Measurements from ENCODE around the gene CSNK2A1. TPM values are rescaled to one million over a fixed set of nuclear protein-coding genes. Genes with fewer than 3 reads are reported as not detected.

Gene CSNK2A1
- total and polyA plus RNA-seq, 2 of the 8 experiments (the other 6 are each of a cell fraction or from before 2014, with no cell fraction given) = 117 to 260 TPM

- H3K18ac ChIP-seq (ENCODE audit: extremely low read depth, low read length) = no peak overlapping the region
- H4K91ac ChIP-seq (replicated peaks; ENCODE audit: insufficient read length, low read length) = no peak overlapping the region
- DNase-seq (ENCODE audit: low read depth in 1 of 2, low spot score in 2 of 2) (no peak), FAIRE-seq (no peak)
- H3K27ac ChIP-seq (ENCODE audit: low read depth, low read length) = no peak overlapping the region
- H3K79me2 ChIP-seq (ENCODE audit: control insufficient read depth in 1 of 2, insufficient read depth in 2 of 2, low read length in 2 of 2) = no peaks in the 10 kb centered on the region
- H3K56ac ChIP-seq (replicated peaks; ENCODE audit: insufficient read length, low read depth, low read length) = no peak overlapping the region
- H3K9me3 ChIP-seq (ENCODE audit: insufficient read depth in 2 of 2, low read depth in 1 of 2, low read length in 1 of 2) = no peaks in the 10 kb centered on the region
- H4K8ac ChIP-seq (ENCODE audit: extremely low read depth, insufficient read depth, low read length) = no peak overlapping the region
- H2BK12ac ChIP-seq (ENCODE audit: low read depth, low read length) = no peak overlapping the region
- no peak overlapping the region for H3K4ac ChIP-seq (replicated peaks; ENCODE audit: insufficient read length, low read depth, low read length)
- no peak overlapping the region for H2BK15ac ChIP-seq (ENCODE audit: low read length)
- POLR2A ChIA-PET (ENCODE audit: partially characterized antibody) = no interaction called here
- H3K23ac ChIP-seq (ENCODE audit: insufficient read length) = no peak overlapping the region
- 87% methylated on average over 3 of the region's 3 CpGs; no CpG with 5 or more reads in 1 of the 2 experiments for WGBS, 2 experiments (ENCODE audit: extremely low coverage in 1 of 2, insufficient coverage in 1 of 2, insufficient read length in 1 of 2, insufficient replicate concordance in 2 of 2, low coverage in 1 of 2, low lambda C conversion rate in 2 of 2, missing lambda C conversion rate in 1 of 2)
- H2AFZ ChIP-seq (ENCODE audit: low read length) = no peak overlapping the region
- H3K4me2 ChIP-seq (ENCODE audit: insufficient read depth in 1 of 2, low read depth in 2 of 2, low read length in 2 of 2) = no peak overlapping the region
- no peak overlapping the region for H4K5ac ChIP-seq (ENCODE audit: insufficient read length, low read depth, low read length)
- no peaks in the 10 kb centered on the region for H3K23me2 ChIP-seq (ENCODE audit: low read depth, low read length)
- no peaks in the 10 kb centered on the region for H3K36me3 ChIP-seq (ENCODE audit: control insufficient read depth in 2 of 4, insufficient read depth in 4 of 4, low read length in 3 of 4)
- H3K27me3 ChIP-seq (replicated peaks in 1 of 4; ENCODE audit: control insufficient read depth in 3 of 4, extremely low read depth in 1 of 4, insufficient read depth in 3 of 4, low read length in 3 of 4) = no peaks in the 10 kb centered on the region
- H2BK5ac ChIP-seq (ENCODE audit: low read depth, low read length) = no peak overlapping the region
- no peak overlapping the region for H3K14ac ChIP-seq (ENCODE audit: insufficient read length)
- no peaks in the 10 kb centered on the region for H4K20me1 ChIP-seq (replicated peaks in 1 of 2; ENCODE audit: control insufficient read depth in 1 of 2, insufficient read depth in 2 of 2, low read length in 2 of 2)
- H2BK20ac ChIP-seq (ENCODE audit: low read length) = no peak overlapping the region
- H2AK5ac ChIP-seq (ENCODE audit: low read depth, low read length) = no peak overlapping the region
- no peak overlapping the region for H3K4me3 ChIP-seq (ENCODE audit: extremely low read depth in 1 of 4, insufficient read depth in 2 of 4, low read depth in 3 of 4, low read length in 4 of 4)
- no peak overlapping the region for H3K9ac ChIP-seq (replicated peaks in 1 of 4; ENCODE audit: extremely low read depth in 1 of 4, low read depth in 3 of 4, low read length in 3 of 4)
- H2BK120ac ChIP-seq (replicated peaks; ENCODE audit: low read depth, low read length) = no peak overlapping the region
- 0 out of 7 replicates have a peak, but pooled peaks cover 0 to 4% (median 0%) of the 10 kb centered on the region in 4 experiments for H3K4me1 ChIP-seq (replicated peaks in 1 of 4; ENCODE audit: control insufficient read depth in 3 of 4, insufficient read depth in 4 of 4, low read length in 3 of 4)
- H3K79me1 ChIP-seq (ENCODE audit: low read depth, low read length) = no peaks in the 10 kb centered on the region
- CTCF ChIA-PET (ENCODE audit: partially characterized antibody) = interaction anchor here (1.3 to 1.4 kb wide), 2 partner anchors 11 to 12 kb away, joined by 3 to 4 read pairs; no protein-coding TSS in a partner anchor
- TF ChIP-seq KDM5A (IDR thresholded peaks at IDR 0.05; ENCODE audit: low read length) (no peak), EP300 (IDR thresholded peaks at IDR 0.05; ENCODE audit: borderline replicate concordance in 1 of 2, low read depth in 2 of 2, low read length in 2 of 2) (no peak), CEBPB (IDR thresholded peaks at IDR 0.05; ENCODE audit: low read depth, low read length) (no peak), RBBP5 (IDR thresholded peaks at IDR 0.05; ENCODE audit: borderline replicate concordance, low read depth, low read length) (no peak), SAP30 (IDR thresholded peaks at IDR 0.05; ENCODE audit: insufficient read depth, insufficient replicate concordance, low read length) (no peak), JUN (IDR thresholded peaks at IDR 0.05; ENCODE audit: low read depth, low read length) (no peak), SIN3A (conservative IDR thresholded peaks at IDR 0.05 in 1 of 2, IDR thresholded peaks at IDR 0.05 in 1 of 2; ENCODE audit: low read depth in 1 of 2, low read length in 2 of 2) (no peak), TEAD4 (IDR thresholded peaks at IDR 0.05; ENCODE audit: low read depth, low read length) (no peak), TAF7 (optimal IDR thresholded peaks at IDR 0.05; ENCODE audit: borderline replicate concordance, low read depth, low read length) (no peak), HDAC6 (IDR thresholded peaks at IDR 0.05; ENCODE audit: low read depth, low read length) (no peak), ATF3 (IDR thresholded peaks at IDR 0.05; ENCODE audit: insufficient read depth, low read depth, low read length) (no peak), SUZ12 (IDR thresholded peaks at IDR 0.05; ENCODE audit: low read length) (no peak)
Observed at GRCh38 chr20:588476-588875, 44.9 kb upstream of the CSNK2A1 start.

All from H1 (cell line).